Kidney glomerular epithelial cell (primary cell): ENCODE data around the gene CD34.
"Not testable (repeated sequence)": the region's sequence is repeated elsewhere in the genome, so short reads cannot be mapped to it uniquely, and the experiment has no call there.

Experiments
- DNase-seq: peaks from one replicate; lab custom pipeline; 2025; lab: John Stamatoyannopoulos, UW

CD34 gene

GRCh38 chr1:207926984-207927383 is 16.1 kb upstream of the CD34 start:
- no peak for DNase-seq

DNA sequence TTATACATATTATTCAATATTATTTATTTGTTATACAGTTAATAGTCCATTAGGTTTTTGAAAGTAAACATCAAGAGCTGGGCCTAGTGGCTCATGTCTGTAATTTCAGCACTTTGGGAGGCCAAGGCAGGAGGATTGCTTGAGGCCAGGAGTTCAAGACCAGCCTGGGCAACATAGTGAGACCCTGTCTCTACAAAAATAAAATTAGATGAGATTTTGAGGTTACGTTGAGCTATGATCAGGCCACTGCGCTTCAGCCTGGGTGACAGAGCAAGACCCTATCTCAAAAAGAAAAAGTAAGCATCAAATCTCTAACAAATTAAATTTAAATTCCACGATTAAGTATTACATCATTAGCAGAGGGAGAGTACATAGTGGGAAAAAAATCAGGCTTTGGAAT is 15.0 kb upstream of the CD34 start:
- DNase-seq, result not testable (repeated sequence)

- no peak for DNase-seq
Observed at GRCh38 chr1:207925210-207925609, 14.3 kb upstream of the CD34 start.

DNA sequence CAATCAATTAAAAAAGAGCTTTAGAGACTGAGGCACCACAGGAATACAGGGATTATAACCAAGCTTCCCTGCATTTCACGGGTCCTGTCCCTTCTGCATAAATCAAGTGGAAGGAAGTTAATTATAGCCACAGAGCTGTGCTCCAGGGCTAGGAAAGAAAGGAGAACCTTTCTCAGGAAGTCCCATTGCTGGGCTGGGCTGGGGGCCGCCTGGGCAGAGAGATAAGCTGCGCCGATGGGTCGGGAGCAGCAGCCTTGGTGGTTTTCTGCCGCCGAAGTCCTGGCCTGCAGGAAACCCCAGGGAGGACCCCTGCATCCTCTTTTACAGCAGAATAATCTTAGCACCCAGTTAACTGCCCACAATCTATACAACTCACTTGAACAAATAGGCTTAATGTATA is 12.6 kb upstream of the CD34 start:
- no peak for DNase-seq

DNA sequence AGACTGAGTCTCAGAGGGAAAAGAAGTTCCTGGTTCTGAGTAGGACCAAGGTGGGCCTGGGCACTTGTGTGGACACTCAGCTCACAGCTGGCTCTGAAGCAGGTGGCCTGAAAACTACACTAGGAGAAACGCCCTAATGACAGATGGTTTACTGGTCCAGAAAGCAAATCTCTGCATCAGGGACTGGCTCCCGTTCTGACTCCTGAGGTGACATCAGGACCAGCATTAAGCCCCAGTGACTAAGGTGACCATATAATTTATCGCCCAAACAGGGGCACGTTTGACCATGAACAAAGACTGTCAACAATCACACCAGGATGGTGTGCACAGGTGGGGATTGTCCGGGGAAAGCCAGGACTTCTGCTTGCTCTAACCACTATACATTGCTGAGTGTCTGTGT is 12.2 kb upstream of the CD34 start:
- DNase-seq, result no peak

GRCh38 chr1:207922554-207922953 is 11.6 kb upstream of the CD34 start:
- no peak for DNase-seq

- DNase-seq, result no peak
Observed at GRCh38 chr1:207921321-207921720, 10.4 kb upstream of the CD34 start.

- no peak for DNase-seq
Observed at GRCh38 chr1:207920444-207921021, 9.6 kb upstream of the CD34 start.

GRCh38 chr1:207919523-207920170 is 8.7 kb upstream of the CD34 start:
- DNase-seq, result no peak

DNA sequence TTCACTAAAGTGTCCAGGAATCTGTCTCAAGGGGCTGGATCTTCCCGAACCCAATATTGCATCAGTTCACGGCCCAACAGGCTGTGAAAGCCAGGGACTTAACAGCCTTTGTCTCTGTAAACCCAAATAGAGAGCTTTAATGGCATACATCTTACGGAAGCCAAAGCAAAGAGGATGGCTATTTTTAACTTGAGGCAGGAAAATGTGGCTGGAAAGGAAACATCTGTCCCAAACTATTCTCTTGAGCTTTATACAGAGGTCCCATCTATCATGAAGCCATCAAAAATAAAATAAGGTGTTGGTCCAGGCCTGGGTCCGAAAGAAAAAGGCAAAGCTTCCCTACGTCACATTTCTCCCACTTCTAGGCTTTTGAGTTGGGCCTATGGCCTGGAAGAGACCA is 7.7 kb upstream of the CD34 start:
- DNase-seq, result no peak

- DNase-seq, result no peak
Observed at GRCh38 chr1:207918011-207918410, 7.1 kb upstream of the CD34 start.

GRCh38 chr1:207917080-207917479 is 6.2 kb upstream of the CD34 start:
- no peak for DNase-seq

- no peak for DNase-seq
Observed at GRCh38 chr1:207913951-207914350, 3.0 kb upstream of the CD34 start.

DNA sequence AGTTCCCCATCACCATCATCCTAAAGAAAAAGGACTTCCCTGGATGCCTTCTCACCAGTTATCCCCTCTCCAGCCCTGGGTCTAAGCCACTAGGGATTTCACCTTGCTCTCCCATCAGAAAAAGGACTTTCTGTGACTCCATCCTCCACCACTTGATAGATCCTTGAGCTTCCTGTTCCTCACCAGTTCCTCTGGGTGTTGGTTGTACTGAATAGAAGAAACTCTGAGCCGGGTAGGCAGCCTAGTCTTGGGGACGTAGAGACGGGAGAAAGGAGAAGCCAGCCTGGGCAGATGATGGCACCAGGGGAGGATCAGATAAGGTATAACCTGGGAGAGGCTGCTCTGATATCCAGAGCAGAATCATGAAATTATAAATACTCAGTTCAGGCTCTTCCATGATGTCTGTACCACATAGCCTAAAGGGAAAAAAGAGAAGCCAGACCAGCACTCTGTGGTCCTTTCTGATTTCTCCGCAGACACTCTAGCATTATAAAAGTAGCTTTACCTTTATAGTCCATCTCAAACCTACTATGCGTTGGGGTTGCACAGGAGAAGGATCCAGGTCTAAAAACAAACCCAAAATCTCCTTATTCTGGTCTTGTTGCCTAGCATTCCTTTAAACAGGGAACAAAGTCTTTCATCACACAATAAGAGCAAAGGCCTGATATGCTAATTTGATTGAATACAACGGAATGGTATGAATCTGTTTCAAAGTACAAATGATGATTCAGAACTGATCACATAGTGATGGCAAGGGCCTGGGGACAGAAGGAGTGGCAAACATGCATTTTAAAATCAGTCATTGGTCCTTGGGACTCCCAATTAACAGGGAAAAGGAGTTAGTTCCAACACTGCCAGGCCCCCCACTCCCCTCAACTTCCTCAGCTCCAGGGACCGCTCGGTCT is 1.2 kb upstream of the CD34 start:
- DNase-seq, result no peak

GRCh38 chr1:207909687-207910086 is 1.2 kb downstream of the CD34 start:
- DNase-seq, result no peak

- no peak for DNase-seq
Observed at GRCh38 chr1:207908107-207908734, 2.7 kb downstream of the CD34 start.

DNA sequence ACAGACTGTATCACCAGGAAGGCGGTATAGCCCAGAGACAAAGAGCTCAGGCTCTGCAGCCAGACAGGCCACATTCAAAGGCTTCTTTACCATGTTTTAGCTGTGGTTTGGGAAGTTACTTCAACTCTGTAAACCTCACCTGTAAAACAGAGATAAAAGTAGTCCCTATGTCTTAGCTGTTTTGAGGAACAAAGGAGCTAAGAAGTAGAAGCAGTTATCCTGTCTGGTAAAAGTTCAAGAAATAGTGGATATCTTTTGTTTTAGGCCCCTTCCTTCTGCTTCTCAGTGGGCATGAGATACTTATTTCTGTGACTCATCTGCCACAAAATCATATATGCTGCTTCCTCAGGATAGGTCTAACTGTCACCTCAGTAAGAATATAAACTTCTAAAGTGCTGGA is 6.5 kb downstream of the CD34 start:
- no peak for DNase-seq

- no peak for DNase-seq
Observed at GRCh38 chr1:207903767-207904166, 7.2 kb downstream of the CD34 start.

- no peak for DNase-seq
Observed at GRCh38 chr1:207903053-207903452, 7.9 kb downstream of the CD34 start.

DNA sequence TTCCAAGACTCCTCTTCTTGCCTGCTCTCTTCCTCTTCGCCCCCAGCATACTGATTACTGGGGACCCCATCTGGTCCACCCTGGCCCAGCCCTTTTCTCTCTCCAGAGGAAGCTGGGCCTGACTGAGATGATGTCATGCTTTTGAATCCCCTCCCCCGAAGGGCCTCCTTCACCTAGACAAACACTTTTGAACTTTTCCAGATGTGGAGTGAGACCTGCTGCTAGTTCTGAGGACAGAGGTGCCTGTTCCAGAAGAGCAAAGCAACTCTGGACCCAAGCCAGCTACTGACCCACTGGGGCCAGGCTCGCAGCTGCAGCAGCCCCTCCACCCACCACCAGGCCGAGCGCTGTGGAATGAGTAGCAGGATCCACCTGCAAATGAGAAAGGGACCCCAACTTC is 8.4 kb downstream of the CD34 start:
- DNase-seq, result no peak

- DNase-seq, result no peak
Observed at GRCh38 chr1:207901041-207901653, 9.8 kb downstream of the CD34 start.

DNA sequence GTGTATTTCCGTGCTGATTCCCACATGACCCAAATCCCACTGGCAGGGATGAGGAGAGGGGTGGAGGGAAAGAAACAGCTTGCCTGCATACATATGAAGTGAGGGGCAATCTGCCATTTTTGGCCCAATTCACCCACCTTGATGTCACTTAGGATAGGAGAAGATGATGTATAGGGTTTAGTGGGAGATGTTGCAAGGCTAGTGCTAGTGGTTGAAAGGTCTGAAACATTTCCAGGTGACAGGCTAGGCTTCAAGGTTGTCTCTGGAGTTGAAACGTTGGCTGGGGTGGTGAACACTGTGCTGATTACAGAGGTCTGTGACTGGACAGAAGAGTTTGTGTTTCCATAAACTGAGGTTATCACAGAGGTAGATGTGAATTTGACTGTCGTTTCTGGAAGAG is 12.1 kb downstream of the CD34 start:
- no peak for DNase-seq
